Spleen (tissue), 7 donors: ENCODE data around the gene ISOC2.

Experiments
- POLR2AphosphoS5 ChIP-seq, 3 donors: sonication (generic); formaldehyde crosslinking; IDR thresholded peaks; one replicate each; pipeline ENCODE4 v1.5.1; 2017; ENCODE audit warnings: antibody characterized with exemption in 3 of 3
- TF ChIP-seq, protein P1 (sequence below), 11 experiments: fragments of 200-600 bp in 7 of 11; fragments of 450-650 bp in 4 of 11; sonication (generic) in 4 of 11; IDR thresholded peaks in 8 of 11; conservative IDR thresholded peaks in 3 of 11; 1 replicate in 7 of 11; 2 replicates in 4 of 11; pipeline versions ENCODE4 v1.4.0 to v1.8.0; 2016 to 2021; ENCODE audit warnings: antibody characterized with exemption in 11 of 11, inconsistent platforms in 4 of 11, mild to moderate bottlenecking in 1 of 11
- donor health status: DM: no; HTN: no; CAD: no; lungs with moderate emphysema.
- donor health status: DM: no; HTN: no; CAD: no.
- donor health status: DM: no; HTN: no; CAD: no.

DNA sequence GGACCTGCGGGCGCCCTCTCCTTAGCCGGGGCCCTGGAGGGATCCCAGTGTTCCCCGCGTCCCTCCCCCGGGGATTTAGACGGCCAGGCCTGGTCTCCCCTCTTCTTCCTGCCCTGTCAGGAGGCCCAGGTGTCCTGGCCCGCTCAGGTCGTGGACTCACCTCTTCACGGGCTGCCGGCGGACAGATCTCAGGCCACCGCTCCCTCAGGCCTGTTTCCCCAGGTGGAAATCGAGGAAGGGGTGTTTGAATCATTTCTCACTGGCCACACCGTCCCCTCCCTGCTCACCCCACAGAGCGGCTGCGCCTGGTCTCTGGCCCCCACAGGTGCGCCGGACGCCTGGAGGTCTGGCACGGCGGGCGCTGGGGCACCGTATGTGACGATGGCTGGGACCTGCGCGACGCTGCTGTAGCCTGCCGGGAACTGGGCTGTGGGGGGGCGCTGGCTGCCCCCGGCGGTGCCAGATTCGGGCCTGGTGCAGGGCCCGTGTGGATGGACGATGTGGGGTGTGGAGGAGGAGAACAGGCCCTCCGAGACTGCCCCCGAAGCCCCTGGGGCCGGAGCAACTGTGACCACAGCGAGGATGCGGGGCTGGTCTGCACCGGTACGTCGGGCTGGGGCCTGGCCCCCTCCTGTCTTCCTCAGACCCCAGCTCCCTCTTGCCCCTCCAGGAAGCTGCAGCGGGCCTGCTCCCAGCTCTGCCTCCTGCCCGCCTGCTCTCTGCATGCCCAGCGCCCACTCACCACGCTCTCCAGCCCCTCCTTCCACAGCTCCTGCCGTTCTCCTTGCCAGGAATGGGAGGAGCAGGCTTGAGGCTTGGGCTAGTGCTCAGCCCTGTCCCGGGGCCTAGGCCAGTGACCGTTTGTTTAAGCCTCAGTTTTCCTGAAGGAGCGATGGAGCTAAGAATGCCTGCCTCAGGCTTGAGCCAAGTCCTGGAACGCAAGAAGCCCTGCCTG is 29.3 kb upstream of the ISOC2 start:
- TF ChIP-seq, protein P1, sequence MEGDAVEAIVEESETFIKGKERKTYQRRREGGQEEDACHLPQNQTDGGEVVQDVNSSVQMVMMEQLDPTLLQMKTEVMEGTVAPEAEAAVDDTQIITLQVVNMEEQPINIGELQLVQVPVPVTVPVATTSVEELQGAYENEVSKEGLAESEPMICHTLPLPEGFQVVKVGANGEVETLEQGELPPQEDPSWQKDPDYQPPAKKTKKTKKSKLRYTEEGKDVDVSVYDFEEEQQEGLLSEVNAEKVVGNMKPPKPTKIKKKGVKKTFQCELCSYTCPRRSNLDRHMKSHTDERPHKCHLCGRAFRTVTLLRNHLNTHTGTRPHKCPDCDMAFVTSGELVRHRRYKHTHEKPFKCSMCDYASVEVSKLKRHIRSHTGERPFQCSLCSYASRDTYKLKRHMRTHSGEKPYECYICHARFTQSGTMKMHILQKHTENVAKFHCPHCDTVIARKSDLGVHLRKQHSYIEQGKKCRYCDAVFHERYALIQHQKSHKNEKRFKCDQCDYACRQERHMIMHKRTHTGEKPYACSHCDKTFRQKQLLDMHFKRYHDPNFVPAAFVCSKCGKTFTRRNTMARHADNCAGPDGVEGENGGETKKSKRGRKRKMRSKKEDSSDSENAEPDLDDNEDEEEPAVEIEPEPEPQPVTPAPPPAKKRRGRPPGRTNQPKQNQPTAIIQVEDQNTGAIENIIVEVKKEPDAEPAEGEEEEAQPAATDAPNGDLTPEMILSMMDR (IDR thresholded peaks at IDR 0.05 in 8 of 11, conservative IDR thresholded peaks at IDR 0.05 in 3 of 11), result no peak
- TF ChIP-seq POLR2AphosphoS5 (IDR thresholded peaks at IDR 0.05), result peak in 2 of 3 donors; percentile 34
